Superior temporal gyrus (tissue), 1 donor: ENCODE measurements around the gene SYCE3.

Experiments
- DNase-seq: peaks from one replicate; pipeline ENCODE4 v3.0.0-alpha.2; 2016; ENCODE audit errors: extremely low spot score

SYCE3 gene

DNA sequence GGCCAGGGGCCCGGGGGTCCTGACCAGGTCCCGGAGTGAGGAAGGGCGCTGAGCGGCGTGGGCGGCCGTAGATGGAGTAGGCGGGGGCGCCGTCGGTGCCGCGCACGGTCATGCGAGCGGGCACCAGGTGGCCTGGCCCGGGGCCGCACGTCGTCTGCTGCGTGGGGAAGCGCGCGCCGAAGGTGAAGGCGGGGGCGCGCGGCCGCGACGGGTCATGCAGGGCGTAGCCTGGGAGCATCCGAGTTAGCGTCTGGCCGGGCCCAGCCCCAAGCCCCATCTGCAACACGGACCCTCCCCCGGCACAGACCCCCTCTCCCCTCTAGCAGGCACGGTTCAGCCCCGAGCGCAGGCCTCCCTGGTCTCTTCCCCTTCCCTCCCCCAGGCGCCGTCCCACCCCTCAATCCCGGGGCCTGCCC lies 31.2 kb downstream of the SYCE3 start:
- no peak for DNase-seq

- no peak for DNase-seq
Observed at GRCh38 chr22:50530877-50531545, 31.7 kb downstream of the SYCE3 start.

- DNase-seq, result no peak
Observed at GRCh38 chr22:50530580-50530876, 32.2 kb downstream of the SYCE3 start.

- DNase-seq, result no peak
Observed at GRCh38 chr22:50529897-50530579, 32.7 kb downstream of the SYCE3 start, which contains the start of gene TYMP. TYMP (minus strand) TSS chr22:50530012; CDS start chr22:50529709, 303 bp downstream.

DNA sequence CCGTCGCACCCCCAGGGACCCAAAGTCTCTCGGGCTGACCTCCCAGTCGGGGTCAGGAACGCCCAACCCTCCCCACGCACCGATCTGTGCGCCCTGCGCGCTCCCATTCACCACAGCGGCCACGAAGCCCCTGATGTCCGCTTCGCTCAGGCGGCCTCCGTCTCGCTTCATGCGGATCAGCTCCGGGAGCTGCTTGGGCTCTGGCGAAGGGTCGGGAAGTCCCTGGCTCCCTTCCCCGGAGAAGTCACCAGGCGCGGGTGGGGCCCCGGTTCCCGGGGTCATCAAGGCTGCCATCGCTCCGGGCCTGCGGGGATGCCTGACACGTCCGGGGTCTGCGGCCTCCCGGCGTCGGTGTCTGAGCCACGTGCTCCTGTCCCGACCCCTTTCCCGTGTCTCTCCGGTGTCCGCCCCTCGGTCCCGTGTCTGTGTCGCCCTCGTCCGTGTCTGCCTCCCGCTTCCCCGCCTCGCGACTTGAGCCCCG lies 33.3 kb downstream of the SYCE3 start:
- DNase-seq, result no peak

GRCh38 chr22:50528682-50529415 lies 33.9 kb downstream of the SYCE3 start:
- DNase-seq, result no peak

- no peak for DNase-seq
Observed at GRCh38 chr22:50527921-50528681, 34.6 kb downstream of the SYCE3 start.

DNA sequence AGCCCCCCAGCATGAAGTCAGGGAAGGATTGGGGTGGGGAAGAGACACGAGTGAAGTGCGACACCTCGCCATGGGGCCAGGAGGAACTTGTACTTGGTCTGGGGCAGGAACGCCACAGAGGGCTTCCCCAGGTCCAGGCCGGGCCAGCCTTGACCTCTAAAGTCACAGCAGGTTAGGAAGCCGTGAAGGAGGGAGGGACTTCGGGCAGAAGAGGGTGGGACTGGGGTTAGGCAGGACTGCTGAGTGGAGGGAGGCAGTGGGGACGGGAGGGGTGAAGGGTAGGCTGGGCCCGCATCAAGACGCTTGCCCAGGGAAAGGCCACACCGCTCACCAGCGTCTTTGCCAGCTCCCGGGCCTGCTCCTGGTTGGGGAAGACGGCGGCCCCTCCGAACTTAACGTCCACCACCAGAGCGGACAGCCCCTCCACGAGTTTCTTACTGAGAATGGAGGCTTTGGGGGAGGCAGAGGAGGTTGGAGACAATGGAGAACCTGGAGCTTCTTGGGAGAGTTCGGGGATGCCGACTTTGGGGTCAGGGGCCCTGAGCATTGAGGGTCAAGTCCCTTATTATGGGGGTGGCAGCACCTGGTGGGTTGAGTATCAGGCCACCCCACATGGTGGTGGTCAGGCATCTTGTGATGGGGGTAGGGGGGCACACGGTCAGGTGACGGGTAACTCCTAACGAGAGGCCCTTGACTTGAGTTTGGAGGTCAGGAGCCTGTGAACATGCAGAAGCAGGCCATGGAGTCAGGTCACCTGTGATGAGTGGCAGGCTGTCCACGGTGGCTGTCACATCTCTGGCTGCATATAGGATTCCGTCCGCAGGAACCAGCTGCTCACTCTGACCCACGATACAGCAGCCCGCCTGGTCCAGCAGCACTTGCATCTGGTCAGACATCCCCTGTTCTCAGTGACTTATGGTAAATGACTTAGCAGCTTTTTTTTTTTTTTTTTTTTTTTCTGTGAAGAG lies 35.6 kb downstream of the SYCE3 start:
- DNase-seq, result no peak

DNA sequence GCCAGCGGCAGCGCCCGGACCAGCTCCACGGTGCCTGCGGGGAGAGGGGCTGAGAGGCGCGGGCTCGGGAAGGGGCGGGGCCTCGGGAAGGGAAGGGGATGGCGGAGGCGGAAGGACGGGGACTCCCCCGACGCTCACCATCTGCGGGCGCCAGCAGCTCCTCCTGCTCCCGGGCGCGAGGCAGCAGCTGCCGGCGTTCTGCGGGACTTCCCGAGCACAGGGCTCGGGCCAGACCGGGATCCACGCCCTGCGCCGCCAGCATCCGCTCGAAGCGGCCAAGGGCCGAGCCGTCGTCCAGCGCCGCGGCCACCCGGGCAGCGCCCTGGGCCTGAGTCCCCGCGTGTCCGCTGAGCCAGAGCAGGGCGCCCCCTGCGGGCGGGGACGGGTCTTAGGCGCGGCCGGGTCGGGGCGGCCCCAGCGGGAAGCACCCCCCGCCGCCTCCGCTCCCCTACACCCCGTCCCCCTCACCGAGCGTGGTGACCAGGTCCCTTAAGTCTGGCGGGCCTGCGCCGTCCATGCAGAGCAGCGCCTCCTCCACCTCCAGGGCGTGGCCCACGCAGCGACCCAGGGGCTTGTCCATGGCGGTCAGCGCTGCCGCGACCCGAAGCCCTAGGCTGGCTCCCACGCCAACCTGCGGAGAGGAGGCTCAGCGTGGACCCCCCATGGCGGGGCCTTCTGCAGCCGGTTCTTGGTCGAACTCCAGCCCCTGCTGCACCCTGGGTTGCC lies 36.4 kb downstream of the SYCE3 start:
- DNase-seq, result peak; percentile 23

GRCh38 chr22:50525858-50526107 lies 36.9 kb downstream of the SYCE3 start:
- no peak for DNase-seq

DNA sequence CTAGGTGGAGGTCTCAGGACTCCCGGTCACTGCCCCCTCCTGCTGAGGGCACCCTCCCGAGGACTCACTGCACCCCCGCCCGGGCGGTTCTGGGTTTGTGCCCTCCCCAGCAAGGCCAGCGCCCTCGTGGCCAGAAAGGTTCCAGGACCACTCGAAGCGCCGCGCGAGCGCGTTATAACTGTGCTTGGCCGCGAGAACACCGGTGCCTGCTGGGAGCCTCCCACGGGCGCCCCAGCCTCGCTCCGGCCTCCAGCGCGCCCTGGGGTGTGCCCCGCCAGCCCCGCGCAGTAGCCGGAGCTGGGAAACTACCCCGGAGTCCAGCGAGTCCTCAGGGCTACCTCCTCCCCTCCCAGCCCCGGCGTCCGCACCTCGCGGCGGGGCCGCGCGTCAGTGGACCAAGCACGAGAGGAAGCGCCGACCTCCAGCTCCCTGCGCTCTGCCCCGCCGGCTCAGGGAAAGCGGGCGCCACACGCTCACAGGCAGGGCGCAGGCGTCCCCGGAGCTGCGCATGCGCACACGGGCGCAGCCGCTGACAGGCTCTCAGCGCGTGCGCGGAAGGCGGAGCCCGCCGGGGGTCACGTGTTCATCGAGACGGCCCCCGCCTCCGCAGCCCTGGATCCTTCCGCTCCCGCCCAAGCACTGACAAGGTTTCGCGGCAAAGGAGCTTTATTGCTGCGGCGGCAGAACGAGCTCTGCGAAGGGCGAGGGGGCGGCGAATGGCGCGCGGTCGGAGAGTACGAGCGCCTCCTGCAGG lies 37.4 kb downstream of the SYCE3 start, which contains the start of gene SCO2:
TSS of gene SCO2 (minus strand) at position 495 of the 754 bp plus-strand sequence. CDS start 1,187 bp downstream, outside the sequence.
- DNase-seq, result peak; percentile 97

- DNase-seq, result no peak
Observed at GRCh38 chr22:50524676-50525103, 38.0 kb downstream of the SYCE3 start.

DNA sequence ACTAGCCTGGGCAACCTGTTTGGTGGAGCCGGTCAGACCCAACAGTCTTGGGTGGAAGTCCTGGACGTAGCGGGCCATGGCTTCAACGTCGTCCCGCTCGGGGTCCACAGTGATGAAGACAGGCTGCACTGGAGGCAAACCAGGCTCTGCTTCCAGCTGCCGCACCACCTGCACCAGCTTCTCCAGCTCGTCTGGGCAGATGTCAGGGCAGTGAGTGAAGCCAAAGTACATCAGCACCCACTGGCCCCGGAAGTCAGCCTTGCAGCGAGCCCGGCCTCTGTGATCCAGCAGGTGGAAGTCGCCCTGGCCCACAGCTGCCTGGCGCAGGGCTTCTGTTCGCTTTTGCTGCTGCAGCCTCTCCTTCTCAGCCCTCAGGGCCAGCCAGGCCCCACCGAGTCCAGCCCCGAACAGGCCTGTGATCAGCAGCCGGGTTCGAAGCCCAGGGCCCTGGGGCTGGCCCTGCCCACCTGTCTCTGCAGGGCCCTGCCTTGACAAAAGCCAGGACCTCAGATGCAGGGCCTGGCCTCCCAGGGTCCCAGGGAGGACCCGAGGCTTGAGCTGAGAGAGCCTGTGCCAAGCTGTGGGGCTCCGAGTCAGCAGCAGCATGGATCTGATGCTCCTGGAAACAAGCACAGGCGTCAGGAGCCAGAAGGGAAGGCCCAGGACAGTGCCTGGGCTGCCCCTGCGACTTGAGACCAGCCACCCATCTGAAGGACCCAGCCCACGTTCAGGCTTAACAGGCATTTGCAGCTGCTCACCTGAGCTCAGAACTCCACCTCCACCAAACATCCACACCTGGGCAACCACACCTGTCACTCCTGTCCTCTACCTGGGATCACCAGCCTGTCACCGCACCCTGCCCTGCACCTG lies 38.7 kb downstream of the SYCE3 start:
- DNase-seq, result no peak

- no peak for DNase-seq
Observed at GRCh38 chr22:50523458-50523805, 39.3 kb downstream of the SYCE3 start.

- no peak for DNase-seq
Observed at GRCh38 chr22:50522806-50523438, 39.8 kb downstream of the SYCE3 start.

- DNase-seq, result no peak
Observed at GRCh38 chr22:50522208-50522805, 40.4 kb downstream of the SYCE3 start.

DNA sequence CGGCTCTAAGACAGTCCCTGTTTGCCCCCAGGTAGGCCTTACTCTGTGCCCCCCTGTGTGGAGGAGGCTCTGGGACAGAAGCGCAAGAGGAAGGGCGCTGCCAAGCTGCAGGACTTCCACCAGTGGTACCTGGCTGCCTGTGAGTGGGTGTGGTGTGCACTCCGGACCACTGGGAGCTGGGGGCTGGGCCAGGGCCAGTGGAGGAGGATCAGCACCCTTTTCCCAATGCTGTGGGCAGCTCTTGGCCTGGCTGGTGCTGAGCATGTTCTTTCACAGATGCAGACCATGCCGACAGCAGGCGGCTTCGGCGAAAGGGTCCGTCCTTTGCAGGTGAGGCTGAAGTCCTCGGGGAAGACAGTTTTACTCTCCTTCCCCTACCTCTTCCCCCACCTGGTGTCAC lies 41.0 kb downstream of the SYCE3 start:
- no peak for DNase-seq
